Kidney epithelial cell (primary cell): ENCODE data around the gene ATP2A1. TPM values are rescaled to one million over a fixed set of nuclear protein-coding genes. Genes with fewer than 3 reads are reported as not detected.

Source experiments
- DNase-seq: peaks from one replicate; pipeline ENCODE4 v3.0.0-alpha.2; 2010; ENCODE audit warnings: low read depth
- H3K27me3 ChIP-seq: 2 replicates; pipeline ENCODE4 v1.6.0; 2011; ENCODE audit warnings: low read length; ENCODE audit not compliant: control insufficient read depth, insufficient read depth
- H3K36me3 ChIP-seq: 2 replicates; pipeline ENCODE4 v1.5.1; 2011; ENCODE audit warnings: low read length; ENCODE audit not compliant: control insufficient read depth, insufficient read depth
- H3K4me3 ChIP-seq: 2 replicates; pipeline ENCODE4 v1.5.1; 2011; ENCODE audit warnings: low read depth, mild to moderate bottlenecking, control low read depth, low read length
- total RNA-seq: library from RNA; depleted of rRNA; stranded (reverse); fragments of >200 nt; gene quantifications from 2 replicates; pipeline ENCODE4 v1.2.3, GENCODE V29; 2015
- TF ChIP-seq, protein P1 (sequence below): IDR thresholded peaks from 2 replicates; pipeline ENCODE4 v1.5.1; 2011; ENCODE audit warnings: mild to moderate bottlenecking, moderate library complexity, low read length, control low read depth, inconsistent platforms; ENCODE audit not compliant: insufficient read depth, poor library complexity, severe bottlenecking

ATP2A1 gene
- total RNA-seq, 1 donor from 2014 or later = 0.17 TPM

DNA sequence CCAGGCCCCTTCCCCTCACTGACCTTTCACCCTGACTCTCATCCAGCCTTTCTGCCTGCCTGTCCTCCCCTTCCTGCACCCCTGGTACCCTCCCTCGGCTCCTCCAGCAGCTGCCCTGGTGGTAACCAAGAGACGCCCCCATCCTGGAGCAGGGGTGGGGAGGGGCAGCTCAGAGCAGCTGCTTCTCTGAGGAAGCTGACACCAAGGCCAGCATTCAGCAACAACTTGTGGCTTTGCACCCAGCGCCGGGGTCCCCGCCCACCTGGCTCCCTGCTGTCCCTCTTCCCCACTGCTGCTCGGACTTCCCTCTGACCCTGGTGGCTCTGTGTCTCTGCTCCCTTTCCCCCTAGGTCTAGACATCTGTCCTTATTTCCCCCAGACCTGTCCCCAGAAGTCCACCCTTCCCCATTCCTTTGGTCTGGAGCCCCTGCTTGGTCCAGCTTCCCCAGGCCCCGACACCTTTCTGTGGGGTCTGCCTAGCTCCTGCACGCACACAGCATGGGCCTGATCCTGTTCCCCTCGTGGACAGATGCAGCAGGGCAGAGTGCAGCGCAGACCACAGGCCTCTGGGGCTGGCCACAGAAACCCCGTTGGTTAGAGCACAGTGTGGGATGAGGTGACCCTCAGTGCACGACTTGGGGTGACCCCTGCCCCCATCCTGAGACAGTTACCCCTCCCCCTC is 1.2 kb upstream of the ATP2A1 start:
- DNase-seq = no peak
- TF ChIP-seq, protein P1, sequence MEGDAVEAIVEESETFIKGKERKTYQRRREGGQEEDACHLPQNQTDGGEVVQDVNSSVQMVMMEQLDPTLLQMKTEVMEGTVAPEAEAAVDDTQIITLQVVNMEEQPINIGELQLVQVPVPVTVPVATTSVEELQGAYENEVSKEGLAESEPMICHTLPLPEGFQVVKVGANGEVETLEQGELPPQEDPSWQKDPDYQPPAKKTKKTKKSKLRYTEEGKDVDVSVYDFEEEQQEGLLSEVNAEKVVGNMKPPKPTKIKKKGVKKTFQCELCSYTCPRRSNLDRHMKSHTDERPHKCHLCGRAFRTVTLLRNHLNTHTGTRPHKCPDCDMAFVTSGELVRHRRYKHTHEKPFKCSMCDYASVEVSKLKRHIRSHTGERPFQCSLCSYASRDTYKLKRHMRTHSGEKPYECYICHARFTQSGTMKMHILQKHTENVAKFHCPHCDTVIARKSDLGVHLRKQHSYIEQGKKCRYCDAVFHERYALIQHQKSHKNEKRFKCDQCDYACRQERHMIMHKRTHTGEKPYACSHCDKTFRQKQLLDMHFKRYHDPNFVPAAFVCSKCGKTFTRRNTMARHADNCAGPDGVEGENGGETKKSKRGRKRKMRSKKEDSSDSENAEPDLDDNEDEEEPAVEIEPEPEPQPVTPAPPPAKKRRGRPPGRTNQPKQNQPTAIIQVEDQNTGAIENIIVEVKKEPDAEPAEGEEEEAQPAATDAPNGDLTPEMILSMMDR = no peak

DNA sequence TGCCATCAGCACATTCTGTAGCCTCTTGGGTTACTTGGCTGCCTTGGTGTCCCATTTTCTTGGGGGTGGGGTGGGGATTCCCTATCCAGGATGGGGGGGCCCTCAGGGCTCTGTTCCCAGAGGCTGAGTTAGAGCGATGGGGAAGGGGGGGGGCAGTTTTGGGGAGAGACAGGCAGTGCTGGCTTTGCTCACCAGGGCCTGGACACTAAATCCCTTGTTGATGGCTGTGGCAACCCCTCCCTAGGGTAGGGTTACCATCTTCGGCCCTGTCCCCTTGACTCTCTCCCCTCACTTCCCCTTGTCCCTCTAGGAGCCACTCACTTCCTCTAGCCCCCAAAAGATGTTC is 660 bp upstream of the ATP2A1 start:
- TF ChIP-seq, protein P1 = no peak
- no peak for DNase-seq
- Histone ChIP-seq H3K36me3 (no peaks in the 10 kb centered on the region), H3K4me3 (no peak overlapping the region), H3K27me3 (peaks cover 21% of the 10 kb centered on the region)

More for the DNA sequence above, 1.2 kb upstream of the ATP2A1 start:
- H3K36me3 ChIP-seq = no peaks in the 10 kb centered on the region
- H3K27me3 ChIP-seq = peaks cover 15% of the 10 kb centered on the region
- H3K4me3 ChIP-seq = no peak overlapping the region

DNA sequence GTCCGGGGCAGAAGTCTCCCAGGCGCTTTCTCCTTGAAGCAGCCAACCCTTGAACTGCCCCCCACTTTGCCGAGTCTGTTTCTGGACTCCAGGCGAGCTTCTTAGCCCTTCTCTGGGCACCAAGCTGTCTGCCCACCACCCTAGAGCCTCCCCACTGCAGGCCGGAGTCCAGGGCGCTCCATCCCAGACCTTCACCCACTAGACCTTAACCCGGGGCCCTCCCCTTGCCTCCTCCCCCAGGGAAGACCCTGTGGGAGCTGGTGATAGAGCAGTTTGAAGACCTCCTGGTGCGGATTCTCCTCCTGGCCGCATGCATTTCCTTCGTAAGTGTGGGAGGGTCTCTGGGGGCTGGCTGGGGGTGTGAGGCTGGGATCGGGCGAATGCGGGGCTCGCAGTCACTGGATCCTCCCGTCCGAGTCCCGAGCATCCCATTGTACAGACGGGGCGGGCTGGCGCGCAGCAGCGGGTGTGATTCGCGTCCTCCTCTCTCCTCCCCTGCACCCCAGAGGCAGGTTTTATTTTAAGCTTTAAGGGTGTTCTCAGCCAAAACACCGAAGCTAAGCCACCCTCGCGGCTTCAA is 1.1 kb downstream of the ATP2A1 start:
- DNase-seq = no peak
- Histone ChIP-seq H3K27me3 (peaks cover 32% of the 10 kb centered on the region), H3K36me3 (no peaks in the 10 kb centered on the region), H3K4me3 (peak overlapping the region; percentile 57)
- TF ChIP-seq, protein P1 = no peak

DNA sequence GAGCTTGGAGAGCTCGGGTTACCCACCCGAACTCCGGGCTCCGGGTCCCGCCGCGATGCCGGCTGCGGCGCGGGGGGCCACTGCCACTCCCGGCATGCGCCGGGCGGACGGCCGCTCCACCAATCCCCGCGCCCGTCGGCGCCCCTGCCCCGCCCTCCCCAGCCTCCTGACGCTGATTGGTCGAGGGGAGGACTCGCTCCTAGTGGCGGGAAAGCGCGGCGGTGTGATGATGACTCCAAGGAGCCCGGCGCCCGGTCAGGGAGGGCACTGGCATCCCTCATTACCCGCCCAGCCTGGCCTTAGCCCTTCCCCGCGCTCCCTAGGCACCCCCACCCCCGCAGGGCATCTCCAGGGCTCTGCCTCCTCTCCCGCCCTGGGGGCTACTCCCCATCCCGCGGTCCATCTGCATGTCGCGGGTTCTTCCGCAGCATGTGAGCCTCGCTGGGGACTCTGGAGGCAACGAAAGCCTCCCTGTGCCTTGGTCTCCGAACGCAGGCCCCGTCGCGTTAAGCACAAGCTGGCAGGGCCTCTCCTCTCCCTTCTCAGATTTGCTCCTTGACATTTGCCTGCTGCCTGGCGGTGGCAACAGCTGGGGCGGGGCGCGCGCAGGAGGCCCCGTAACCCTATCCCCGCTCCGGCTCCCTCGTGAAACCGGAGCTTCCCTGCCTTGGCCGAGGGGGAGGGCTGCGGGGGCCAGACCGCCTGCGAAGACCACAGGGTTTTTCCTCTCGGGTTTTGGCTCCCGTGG is 1.7 kb downstream of the ATP2A1 start:
- peak; percentile 28 for DNase-seq
- no peaks in the 10 kb centered on the region for H3K36me3 ChIP-seq
- peaks cover 32% of the 10 kb centered on the region for H3K27me3 ChIP-seq
- peak overlapping the region; percentile 57 for H3K4me3 ChIP-seq
- TF ChIP-seq, protein P1 = no peak

DNA sequence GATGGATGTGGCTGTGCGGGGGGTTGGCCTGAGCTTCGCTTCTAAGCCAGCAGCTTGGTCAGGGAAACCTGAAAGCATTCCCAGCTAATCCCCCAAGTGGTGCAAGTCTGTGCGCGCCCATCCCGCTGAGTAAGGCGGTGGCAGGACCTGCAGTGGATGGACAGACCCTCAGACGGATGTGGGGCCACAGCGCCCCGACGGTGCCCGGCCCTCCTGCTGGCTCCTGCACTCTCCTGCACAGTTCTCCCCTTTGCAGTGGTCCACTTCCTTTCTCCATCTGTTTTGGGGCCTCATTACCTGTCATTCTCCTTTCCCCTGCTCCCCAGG is 2.3 kb downstream of the ATP2A1 start:
- DNase-seq = no peak
- TF ChIP-seq, protein P1 = no peak
- Histone ChIP-seq H3K4me3 (no peak overlapping the region), H3K36me3 (no peaks in the 10 kb centered on the region), H3K27me3 (peaks cover 32% of the 10 kb centered on the region)
